Activated CD8-positive, alpha-beta memory T cell treated with anti-CD3 and anti-CD28 coated beads for 48 hours (primary cell): Measurements from ENCODE around the gene UBE2U.
"Not testable (repeated sequence)": the region's sequence is repeated elsewhere in the genome, so short reads cannot be mapped to it uniquely, and the experiment has no call there.

Source experiments
- DNase-seq, 3 experiments: peaks; one replicate each; pipeline ENCODE4 v3.0.0-alpha.2; 2020; ENCODE audit warnings: low read depth in 2 of 3, low spot score in 2 of 3

The UBE2U gene

GRCh38 chr1:64192290-64192689 is 11.1 kb upstream of the UBE2U start:
- no peak for DNase-seq

- no peak for DNase-seq
Observed at GRCh38 chr1:64194168-64195080, 9.0 kb upstream of the UBE2U start.

DNA sequence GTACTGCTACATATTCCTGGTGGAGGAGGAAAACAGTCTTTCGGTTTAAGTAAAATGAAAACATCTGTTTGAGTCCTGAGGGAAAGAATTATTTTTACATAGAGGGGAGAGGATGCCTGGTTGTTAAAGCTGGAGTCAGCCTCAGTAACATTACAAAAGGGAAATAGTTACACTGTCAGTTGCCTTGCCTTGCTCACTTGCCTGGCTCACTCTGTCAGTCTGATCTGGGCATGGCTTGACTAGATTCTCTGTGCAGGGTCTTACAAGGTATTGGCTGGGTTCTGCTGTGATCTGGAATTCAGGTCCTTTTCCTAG is 8.4 kb upstream of the UBE2U start:
- DNase-seq: no peak

GRCh38 chr1:64196074-64196870 is 7.2 kb upstream of the UBE2U start:
- DNase-seq: no peak

DNA sequence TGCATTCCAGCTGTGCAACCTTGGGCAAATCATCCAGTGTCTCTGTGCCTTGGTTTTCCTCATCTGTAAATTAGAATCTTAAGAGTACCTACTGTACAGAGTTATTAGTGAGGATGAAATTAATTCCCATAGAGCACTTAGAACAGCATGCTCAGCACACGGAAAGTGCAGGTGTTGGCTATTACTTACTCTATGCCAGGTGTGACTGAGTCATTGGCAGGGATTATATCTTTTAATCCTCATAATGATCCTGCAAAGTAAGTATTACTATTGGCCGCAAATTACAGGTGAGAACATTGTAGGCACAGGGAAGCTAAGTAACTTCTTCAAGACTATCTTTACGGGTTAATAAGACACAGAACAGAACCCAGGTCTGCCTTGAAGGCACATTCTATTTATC is 6.3 kb upstream of the UBE2U start:
- DNase-seq: no peak

DNA sequence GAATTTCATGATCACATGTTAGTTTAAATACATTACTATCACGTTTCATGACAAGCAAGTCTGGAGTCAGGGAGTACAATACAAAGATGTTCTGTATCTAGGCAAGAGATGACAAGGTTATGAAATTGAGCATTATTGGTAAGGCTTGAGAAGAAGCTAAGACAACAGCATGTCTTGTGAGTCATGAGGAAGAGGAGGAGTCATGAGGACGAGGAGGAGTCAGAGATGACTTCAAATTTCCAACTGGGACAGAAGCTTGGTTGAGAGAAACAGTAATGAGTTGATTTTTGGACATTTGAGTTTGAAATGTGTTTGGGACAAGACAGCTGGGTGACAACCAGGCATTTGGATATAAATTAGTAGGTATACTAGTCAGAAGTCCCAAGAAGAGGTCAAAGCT is 4.3 kb upstream of the UBE2U start:
- no peak for DNase-seq

DNA sequence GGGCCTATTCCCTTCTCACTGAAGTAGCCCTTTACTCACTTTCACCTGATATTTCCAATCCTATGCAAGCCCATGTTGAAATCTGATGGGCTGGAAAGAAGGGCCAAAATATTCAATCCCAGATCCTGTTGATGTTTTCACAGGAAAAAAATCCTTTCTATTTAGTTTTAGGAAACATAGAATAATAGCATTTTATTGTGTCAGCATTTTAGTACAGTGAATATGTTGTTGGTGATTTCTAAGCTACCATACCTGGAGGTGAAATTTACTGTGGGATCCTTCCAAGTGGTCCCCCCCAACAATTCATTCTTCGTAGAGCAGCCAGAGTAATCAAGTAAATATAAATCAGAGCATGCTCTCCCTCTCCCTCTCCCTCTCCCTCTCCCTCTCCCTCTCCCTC is 3.4 kb upstream of the UBE2U start:
- DNase-seq: no peak

DNA sequence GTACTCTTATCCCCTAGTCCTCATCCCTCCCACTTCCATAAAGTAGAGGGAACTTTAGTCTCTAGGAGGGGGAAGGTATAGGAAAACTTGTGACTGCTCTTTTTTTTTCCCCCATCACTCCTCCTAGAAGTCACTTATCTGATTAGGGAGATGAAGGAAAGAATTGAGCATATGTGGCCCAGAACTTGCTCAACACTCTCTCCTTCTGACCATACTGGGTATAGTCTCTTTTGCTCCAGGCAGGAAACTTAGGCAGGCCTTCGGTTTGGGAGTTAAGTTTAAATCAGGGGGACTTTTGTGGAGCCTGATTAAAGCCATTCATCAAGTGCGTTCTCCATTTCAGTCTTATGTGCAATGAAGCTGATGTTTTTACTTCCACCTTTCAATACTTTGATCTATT is 5.8 kb downstream of the UBE2U start:
- no peak for DNase-seq

GRCh38 chr1:64212031-64212430 is 8.6 kb downstream of the UBE2U start:
- no peak for DNase-seq

- no peak for DNase-seq
Observed at GRCh38 chr1:64215576-64215975, 12.2 kb downstream of the UBE2U start.

GRCh38 chr1:64220241-64220640 is 16.8 kb downstream of the UBE2U start:
- DNase-seq: no peak

GRCh38 chr1:64223329-64224151 is 20.1 kb downstream of the UBE2U start:
- DNase-seq: no peak

GRCh38 chr1:64224236-64224635 is 20.8 kb downstream of the UBE2U start:
- not testable (repeated sequence) for DNase-seq

DNA sequence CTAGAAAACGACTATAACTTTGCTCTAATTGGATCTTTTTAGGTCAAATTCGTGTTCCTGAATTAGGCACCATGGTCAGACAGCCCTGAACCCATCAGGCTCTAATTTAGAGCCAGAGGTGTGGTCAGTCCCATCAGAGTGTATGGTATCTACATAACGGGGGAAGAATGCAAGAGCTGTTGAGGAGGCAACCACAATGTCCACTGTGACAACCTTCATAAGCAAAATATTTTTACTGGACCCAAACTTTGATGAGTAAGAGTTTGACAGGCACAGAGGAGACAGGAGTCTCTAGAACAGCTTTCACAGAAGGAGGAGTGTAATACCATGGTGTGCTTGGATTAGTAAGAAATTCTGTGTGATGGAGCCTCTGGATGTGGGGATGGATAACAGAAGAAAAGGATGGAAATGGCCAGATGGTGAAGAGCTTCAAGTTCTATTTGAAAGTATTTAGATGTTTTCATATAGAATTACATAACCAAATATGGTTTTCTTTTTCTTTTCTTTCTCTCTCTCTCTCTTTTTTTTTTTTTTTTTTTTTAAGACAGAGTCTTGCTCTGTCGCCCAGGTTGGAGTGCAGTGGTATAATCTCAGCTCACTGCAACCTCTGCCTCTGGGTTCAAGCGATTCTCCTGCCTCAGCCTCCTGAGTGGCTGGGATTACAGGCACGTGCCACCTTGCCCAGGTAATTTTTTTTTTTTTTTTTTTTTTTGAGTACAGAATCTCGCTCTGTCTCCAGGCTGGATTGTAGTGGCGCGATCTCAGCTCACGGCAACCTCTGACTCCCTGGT is 24.9 kb downstream of the UBE2U start:
- DNase-seq: no peak

DNA sequence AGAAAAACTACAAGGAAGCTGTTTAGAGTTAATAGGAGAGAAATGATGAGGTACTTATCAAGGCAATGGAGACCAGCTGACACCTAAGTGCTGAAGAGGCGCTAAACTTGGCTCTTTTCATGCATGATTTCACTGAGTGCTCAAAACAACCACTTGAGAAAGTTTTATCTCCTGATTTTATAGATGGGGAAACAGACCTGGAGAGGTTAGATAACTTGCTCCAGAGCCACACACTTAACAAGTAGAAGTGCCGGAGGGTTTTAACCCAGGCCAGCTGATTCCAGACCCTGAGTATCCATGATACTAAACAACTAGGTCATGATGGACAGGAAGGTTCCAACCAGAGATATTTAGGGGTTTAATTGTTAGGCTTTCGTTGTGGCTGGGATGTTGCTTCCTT is 25.9 kb downstream of the UBE2U start:
- no peak for DNase-seq

GRCh38 chr1:64231153-64231552 is 27.7 kb downstream of the UBE2U start:
- no peak for DNase-seq

- no peak for DNase-seq
Observed at GRCh38 chr1:64231654-64232053, 28.2 kb downstream of the UBE2U start.

GRCh38 chr1:64234714-64235113 is 31.3 kb downstream of the UBE2U start:
- no peak for DNase-seq

- no peak for DNase-seq
Observed at GRCh38 chr1:64235181-64235580, 31.8 kb downstream of the UBE2U start.

- no peak for DNase-seq
Observed at GRCh38 chr1:64235910-64236309, 32.5 kb downstream of the UBE2U start.

GRCh38 chr1:64236541-64236954 is 33.1 kb downstream of the UBE2U start:
- DNase-seq: no peak
